H4 (cell line): ENCODE data around the gene BAG1. TPM values are rescaled to one million over a fixed set of nuclear protein-coding genes. Genes with fewer than 3 reads are reported as not detected.

Experiments
- DNase-seq: peaks from one replicate; pipeline ENCODE4 v3.0.0-alpha.2; 2015; ENCODE audit warnings: low spot score
- total RNA-seq: library from RNA; depleted of rRNA; stranded (reverse); fragments of >200 nt; shearing (Covaris generic); gene quantifications from 2 replicates; pipeline ENCODE4 v1.2.3, GENCODE V29; 2014; rRNA removed

Gene BAG1
- total RNA-seq, 1 experiment from 2014 or later = 67.4 TPM

- no peak for DNase-seq
Measured at GRCh38 chr9:33210006-33210715, 54.3 kb downstream of the BAG1 start.

DNA sequence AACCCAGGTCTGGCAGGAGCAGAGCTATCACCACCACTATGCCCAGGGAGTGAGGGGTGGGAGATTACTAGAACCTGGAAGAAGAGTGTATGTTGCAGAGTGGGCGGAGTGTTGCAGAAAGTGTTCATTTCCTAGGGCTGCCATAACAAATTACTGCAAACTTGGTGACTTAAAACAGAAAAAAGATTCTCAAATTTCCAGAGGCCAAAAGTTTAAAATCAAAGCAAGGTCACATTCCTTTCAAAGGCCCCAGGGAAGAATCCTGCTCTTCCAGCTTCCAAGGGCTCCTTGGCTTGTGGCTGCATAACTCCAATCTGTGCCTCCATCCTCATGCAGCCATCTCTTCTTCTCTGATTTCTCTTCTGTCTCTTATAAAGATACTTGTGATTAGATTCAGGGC lies 55.1 kb downstream of the BAG1 start:
- no peak for DNase-seq

DNA sequence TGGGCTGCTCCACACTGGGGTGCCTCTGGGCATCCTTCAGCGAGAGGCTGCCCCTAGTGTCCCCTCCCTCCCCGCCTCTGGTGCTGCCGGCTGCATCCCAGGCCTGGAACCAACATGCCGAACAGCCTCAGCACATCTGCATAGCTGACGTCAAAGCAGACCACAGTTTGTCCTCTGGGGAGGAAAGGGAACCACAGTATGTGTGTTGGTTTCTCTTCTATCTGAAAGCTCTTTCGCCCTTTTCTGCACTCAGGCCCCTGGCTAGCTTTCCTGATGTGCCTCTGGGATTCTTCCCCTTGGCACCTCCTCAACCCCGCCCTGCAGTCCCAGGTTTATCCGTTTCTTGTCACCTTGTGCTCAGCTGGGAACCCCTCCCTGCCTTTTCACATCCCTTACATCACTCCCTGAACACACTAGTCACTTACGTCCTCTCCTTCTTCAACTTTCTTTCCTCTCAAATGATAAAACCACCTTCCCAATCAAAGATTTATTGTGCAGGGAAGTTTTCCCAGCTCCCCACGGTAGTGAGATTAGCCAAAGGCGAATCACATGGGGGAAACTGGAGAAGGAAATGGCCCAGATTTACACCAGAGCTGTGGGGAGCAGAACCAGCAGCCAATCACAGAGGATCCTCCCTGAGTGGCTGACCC lies 61.8 kb downstream of the BAG1 start:
- DNase-seq = peak; percentile 75

Other genes starting within 250 kb of the BAG1 start
- gene DNAJA1, start 239.4 kb downstream of the BAG1 start, total RNA-seq = 158 and 253 TPM in 2 replicates
- gene SMU1, start 188.0 kb downstream of the BAG1 start, total RNA-seq = 31.8 and 32.0 TPM in 2 replicates
- 33.5 and 34.5 TPM in 2 replicates for gene B4GALT1, start 97.4 kb downstream of the BAG1 start, total RNA-seq
- 4.5 TPM in 1 of 2 replicates, not detected in the other for gene SPINK4, start 24.5 kb downstream of the BAG1 start, total RNA-seq
- 129 and 164 TPM in 2 replicates for gene CHMP5, start 341 bp upstream of the BAG1 start, total RNA-seq
- 15.2 and 19.8 TPM in 2 replicates for gene NFX1, start 25.8 kb upstream of the BAG1 start, total RNA-seq
- gene AQP7, start 137.9 kb upstream of the BAG1 start, total RNA-seq = 0.97 TPM in 1 of 2 replicates, not detected in the other
- gene AQP3, start 182.9 kb upstream of the BAG1 start, total RNA-seq = 15.9 and 18.3 TPM in 2 replicates
- 23.4 and 30.1 TPM in 2 replicates for gene NOL6, start 209.2 kb upstream of the BAG1 start, total RNA-seq